GM12878 (cell line): Measurements from ENCODE around the gene HHAT. TPM values are rescaled to one million over a fixed set of nuclear protein-coding genes. Genes with fewer than 3 reads are reported as not detected.

Experiments
- ATAC-seq: fragments of 200-7000 bp; cut with Tn5 transposase; 3 replicates; pipeline ENCODE4 v1.9.1; 2020; ENCODE audit warnings: mild to moderate bottlenecking, moderate library complexity
- BruUV-seq: library from RNA; stranded (reverse); fragments of 400-500 nt; replicated peaks from 2 replicates; lab custom pipeline; 2021; lab: Mats Ljungman, UMichigan
- CTCF ChIA-PET: fragments of 300-600 bp; sonication (Branson Sonifier 250); formaldehyde crosslinking; extraction: SDS; loops from one replicate; lab custom pipeline; 2021; ENCODE audit warnings: inconsistent platforms; lab: Yijun Ruan, JAX
- POLR2A ChIA-PET: fragments of 350-600 bp; formaldehyde crosslinking; extraction: SDS; loops from one replicate; lab custom pipeline; 2021; ENCODE audit warnings: inconsistent platforms; lab: Charles Lee
- RAD21 ChIA-PET: fragments of 300-600 bp; sonication (Branson Sonifier 250); formaldehyde crosslinking; loops from one replicate; lab custom pipeline; 2023; ENCODE audit warnings: antibody characterized with exemption; ENCODE audit not compliant: unreplicated experiment; lab: Charles Lee
- SMC1A ChIA-PET: fragments of 300-600 bp; sonication (Branson Sonifier 250); formaldehyde crosslinking; loops from one replicate; lab custom pipeline; 2023; ENCODE audit not compliant: unreplicated experiment, uncharacterized antibody; lab: Charles Lee
- DNase-seq: peaks from one replicate; pipeline ENCODE4 v3.0.0-alpha.2; 2011; ENCODE audit warnings: low read depth, low spot score
- FAIRE-seq: peaks from 3 replicates; lab custom pipeline; 2011; peaks lifted over from hg19 to GRCh38; lab: Jason Lieb, UNC
- H2AFZ ChIP-seq: 2 replicates; pipeline ENCODE4 v1.6.0; 2011; ENCODE audit warnings: low read depth, low read length, control low read depth; ENCODE audit not compliant: control insufficient read depth
- H3K27ac ChIP-seq: 2 replicates; pipeline ENCODE4 v1.5.1; 2011; ENCODE audit warnings: control low read depth; ENCODE audit not compliant: control insufficient read depth, insufficient read depth
- H3K27me3 ChIP-seq, 2 experiments: replicated peaks in 1 of 2; 2 replicates each; pipeline versions ENCODE4 v1.6.0 to v1.6.1; 2011; ENCODE audit warnings: low read length in 1 of 2; ENCODE audit not compliant: control insufficient read depth in 2 of 2, insufficient read depth in 2 of 2
- H3K36me3 ChIP-seq, 2 experiments: 2 replicates each; pipeline ENCODE4 v1.5.1; 2011; ENCODE audit warnings: low read length in 1 of 2; ENCODE audit not compliant: control insufficient read depth in 2 of 2, insufficient read depth in 2 of 2
- H3K4me1 ChIP-seq: 2 replicates; pipeline ENCODE4 v1.6.1; 2011; ENCODE audit warnings: mild to moderate bottlenecking, low read length, moderate library complexity, mixed read lengths; ENCODE audit not compliant: control insufficient read depth, insufficient read depth
- H3K4me2 ChIP-seq: 2 replicates; pipeline ENCODE4 v1.6.0; 2011; ENCODE audit warnings: control low read depth; ENCODE audit not compliant: control insufficient read depth, insufficient read depth
- H3K4me3 ChIP-seq: fragments of 200-600 bp; sonication (generic); 2 replicates; pipeline ENCODE4 v1.5.1; 2016
- H3K79me2 ChIP-seq: 2 replicates; pipeline ENCODE4 v1.6.0; 2011; ENCODE audit warnings: low read length; ENCODE audit not compliant: control insufficient read depth, insufficient read depth
- H3K9ac ChIP-seq: 2 replicates; pipeline ENCODE4 v1.8.0; 2011; ENCODE audit warnings: low read length, control low read depth, mixed read lengths; ENCODE audit not compliant: control insufficient read depth, insufficient read depth
- H3K9me3 ChIP-seq: replicated peaks from 3 replicates; pipeline ENCODE4 v1.5.1; 2011; ENCODE audit warnings: mild to moderate bottlenecking, low read length; ENCODE audit not compliant: control insufficient read depth, insufficient read depth
- H4K20me1 ChIP-seq: 2 replicates; pipeline ENCODE4 v1.6.0; 2011; ENCODE audit not compliant: control insufficient read depth, insufficient read depth
- BHLHE40 ChIP-seq, 2 experiments: fragments of 450-650 bp in 1 of 2; IDR thresholded peaks; 2 replicates each; pipeline ENCODE4 v1.6.1; 2011 to 2017; ENCODE audit warnings: low read depth in 2 of 2, borderline replicate concordance in 1 of 2, improper control_type of control experiment in 1 of 2, low read length in 1 of 2, mild to moderate bottlenecking in 1 of 2
- CREB1 ChIP-seq: IDR thresholded peaks from 2 replicates; pipeline ENCODE4 v1.6.1; 2012; ENCODE audit warnings: low read depth, mild to moderate bottlenecking, inconsistent platforms
- E2F4 ChIP-seq: IDR thresholded peaks from 2 replicates; pipeline ENCODE4 v1.6.1; 2012; ENCODE audit warnings: low read depth, low read length, improper control_type of control experiment
- E2F8 ChIP-seq: fragments of 450-650 bp; IDR thresholded peaks from 2 replicates; pipeline ENCODE4 v1.6.1; 2018; ENCODE audit warnings: mild to moderate bottlenecking, low read depth, moderate library complexity; ENCODE audit not compliant: partially characterized antibody
- FOS ChIP-seq: IDR thresholded peaks from 3 replicates; pipeline ENCODE4 v1.6.1; 2011; ENCODE audit warnings: borderline replicate concordance; ENCODE audit not compliant: insufficient read length; ENCODE audit errors: extremely low read depth
- GABPA ChIP-seq: IDR thresholded peaks from 2 replicates; pipeline ENCODE4 v1.6.1; 2014; ENCODE audit warnings: antibody characterized with exemption, low read depth, mild to moderate bottlenecking, inconsistent platforms
- HDAC2 ChIP-seq: fragments of 200-600 bp; sonication (generic); IDR thresholded peaks from 2 replicates; pipeline ENCODE4 v1.6.1; 2017
- KDM1A ChIP-seq: fragments of 200-600 bp; sonication (generic); IDR thresholded peaks from 2 replicates; pipeline ENCODE4 v1.6.1; 2016; ENCODE audit warnings: borderline replicate concordance
- MXI1 ChIP-seq: fragments of 150-350 bp; IDR thresholded peaks from 2 replicates; pipeline ENCODE4 v1.6.1; 2011; ENCODE audit warnings: low read depth, mild to moderate bottlenecking, inconsistent platforms, low read length, improper control_type of control experiment
- NBN ChIP-seq: fragments of 450-650 bp; IDR thresholded peaks from 2 replicates; pipeline ENCODE4 v1.6.1; 2016
- PAX5 ChIP-seq: IDR thresholded peaks from 2 replicates; pipeline ENCODE4 v1.6.1; 2011; ENCODE audit warnings: low read depth, low read length, borderline replicate concordance
- PML ChIP-seq: IDR thresholded peaks from 2 replicates; pipeline ENCODE4 v1.6.1; 2012; ENCODE audit warnings: low read length, inconsistent platforms
- POU2F2 ChIP-seq: IDR thresholded peaks from 3 replicates; pipeline ENCODE4 v1.6.1; 2011; ENCODE audit warnings: low read depth, mild to moderate bottlenecking, low read length, borderline replicate concordance
- REST ChIP-seq: IDR thresholded peaks from 2 replicates; pipeline ENCODE4 v1.6.1; 2012; ENCODE audit warnings: mild to moderate bottlenecking, low read depth, low read length
- RUNX3 ChIP-seq: IDR thresholded peaks from 2 replicates; pipeline ENCODE4 v1.6.1; 2012; ENCODE audit warnings: low read length, inconsistent platforms
- SMAD5 ChIP-seq: IDR thresholded peaks from 2 replicates; pipeline ENCODE4 v1.6.1; 2016; ENCODE audit warnings: antibody characterized with exemption, low read depth
- USF2 ChIP-seq: IDR thresholded peaks from 2 replicates; pipeline ENCODE4 v1.6.1; 2011; ENCODE audit warnings: low read depth, low read length, improper control_type of control experiment, borderline replicate concordance
- ZNF207 ChIP-seq: fragments of 450-650 bp; IDR thresholded peaks from 2 replicates; pipeline ENCODE4 v1.6.1; 2014; ENCODE audit warnings: antibody characterized with exemption, mild to moderate bottlenecking, borderline replicate concordance
- ZNF24 ChIP-seq: fragments of 450-650 bp; IDR thresholded peaks from 2 replicates; pipeline ENCODE4 v1.6.1; 2017; ENCODE audit warnings: antibody characterized with exemption, mild to moderate bottlenecking
- in situ Hi-C: fragments of 300-500 bp; cut with MboI; formaldehyde crosslinking; loops from 9 replicates; pipeline ENCODE4 v1.14.3; 2018; ENCODE audit warnings: mixed read lengths
- intact Hi-C: fragments of 100-400 bp; cut with micrococcal nuclease; formaldehyde crosslinking; loops from one replicate; pipeline ENCODE4 v1.14.2; 2022; ENCODE audit not compliant: unreplicated experiment
- polyA plus RNA-seq, 11 experiments: library from polyadenylated mRNA; depleted of rRNA in 4 of 11; unstranded in 6 of 11; stranded (reverse) in 5 of 11; fragments of >200 nt; fragmentation: Nextera tagmentation in 4 of 11; fragmentation: Illumina TruSeq in 1 of 11; extraction: Ambion mirVana in 4 of 11; extraction: Trizol in 1 of 11; gene quantifications; 1 replicate in 1 of 11; 2 replicates in 10 of 11; pipeline versions ENCODE4 v1.2.1 to v1.2.3, GENCODE V29; 2011 to 2016; ENCODE audit warnings: inconsistent platforms in 2 of 11, missing spikeins in 2 of 11, low read depth in 1 of 11
- total RNA-seq, 4 experiments: library from RNA; depleted of rRNA in 3 of 4; stranded (reverse); fragments of >200 nt in 3 of 4; fragmentation: Illumina TruSeq in 1 of 4; extraction: Trizol in 1 of 4; gene quantifications; 2 replicates each; pipeline versions ENCODE4 v1.2.1 to v1.2.3, GENCODE V29; 2013 to 2021

HHAT gene
- total and polyA plus RNA-seq, 10 of the 15 experiments (the other 5 are each of a cell fraction or from before 2014, with no cell fraction given): 1.2 to 37.6 (median 2.6) TPM

GRCh38 chr1:210669951-210670350 lies 341.2 kb downstream of the HHAT start:
- Histone ChIP-seq H3K4me3 (no peak overlapping the region), H3K27me3 (no peaks in the 10 kb centered on the region), H2AFZ (no peak overlapping the region), H3K9me3 (no peaks in the 10 kb centered on the region), H3K36me3 (no peaks in the 10 kb centered on the region), H3K9ac (no peak overlapping the region), H3K27ac (no peak overlapping the region), H3K4me1 (no peaks in the 10 kb centered on the region), H3K79me2 (no peaks in the 10 kb centered on the region), H4K20me1 (no peaks in the 10 kb centered on the region), H3K4me2 (no peak overlapping the region)
- BruUV-seq: no TSS peak
- ChIA-PET CTCF (no interaction called here), POLR2A (interaction anchor here (0.5 kb wide), 1 partner anchor 165 kb away, joined by 3 read pairs; no protein-coding TSS in a partner anchor), SMC1A (interaction anchor here (1.0 to 1.7 kb wide), 2 partner anchors 14 to 19 kb away, joined by 3 to 5 read pairs; no protein-coding TSS in a partner anchor), RAD21 (no interaction called here)
- in situ Hi-C loops (no loop called here), intact Hi-C loops (no loop called here)
- no peak for FAIRE-seq
- DNase-seq: no peak
- no peak for ATAC-seq
- no peak for TF ChIP-seq CREB1
- TF ChIP-seq PAX5: no peak
- TF ChIP-seq FOS: no peak
- TF ChIP-seq GABPA: no peak
- TF ChIP-seq ZNF24: no peak
- no peak for TF ChIP-seq KDM1A
- TF ChIP-seq E2F8: no peak
- no peak for TF ChIP-seq USF2
- no peak for TF ChIP-seq BHLHE40 (IDR thresholded peaks at IDR 0.05; ENCODE audit: borderline replicate concordance in 1 of 2, low read depth in 2 of 2, low read length in 1 of 2)
- no peak for TF ChIP-seq MXI1
- TF ChIP-seq REST: no peak
- TF ChIP-seq RUNX3: no peak
- TF ChIP-seq SMAD5: no peak
- no peak for TF ChIP-seq ZNF207
- no peak for TF ChIP-seq NBN
- no peak for TF ChIP-seq PML
- TF ChIP-seq E2F4: no peak
- no peak for TF ChIP-seq HDAC2
- TF ChIP-seq POU2F2: no peak
